ENCODE results near the gene RAB10.

The RAB10 gene

DNA sequence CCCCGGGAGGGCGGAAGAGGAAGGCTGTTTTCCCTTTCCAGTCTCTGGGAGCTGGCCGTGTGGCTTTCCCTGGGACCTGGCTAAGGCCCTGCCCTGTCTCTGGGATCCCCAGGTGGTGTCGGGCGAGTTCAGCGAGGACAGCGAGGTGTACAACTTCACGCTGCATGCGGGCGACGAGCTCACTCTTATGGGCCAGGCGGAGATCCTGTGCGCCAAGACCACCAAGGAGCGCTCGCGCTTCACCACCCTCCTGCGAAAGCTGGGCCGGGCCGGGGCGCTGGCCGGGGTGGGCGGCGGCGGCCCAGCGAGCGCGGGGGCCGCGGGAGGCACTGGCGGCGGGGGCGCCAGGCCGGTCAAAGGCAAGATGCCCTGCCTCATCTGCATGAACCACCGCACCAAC, 150.2 kb downstream of the RAB10 start:
- DNase-seq, result no peak

DNA sequence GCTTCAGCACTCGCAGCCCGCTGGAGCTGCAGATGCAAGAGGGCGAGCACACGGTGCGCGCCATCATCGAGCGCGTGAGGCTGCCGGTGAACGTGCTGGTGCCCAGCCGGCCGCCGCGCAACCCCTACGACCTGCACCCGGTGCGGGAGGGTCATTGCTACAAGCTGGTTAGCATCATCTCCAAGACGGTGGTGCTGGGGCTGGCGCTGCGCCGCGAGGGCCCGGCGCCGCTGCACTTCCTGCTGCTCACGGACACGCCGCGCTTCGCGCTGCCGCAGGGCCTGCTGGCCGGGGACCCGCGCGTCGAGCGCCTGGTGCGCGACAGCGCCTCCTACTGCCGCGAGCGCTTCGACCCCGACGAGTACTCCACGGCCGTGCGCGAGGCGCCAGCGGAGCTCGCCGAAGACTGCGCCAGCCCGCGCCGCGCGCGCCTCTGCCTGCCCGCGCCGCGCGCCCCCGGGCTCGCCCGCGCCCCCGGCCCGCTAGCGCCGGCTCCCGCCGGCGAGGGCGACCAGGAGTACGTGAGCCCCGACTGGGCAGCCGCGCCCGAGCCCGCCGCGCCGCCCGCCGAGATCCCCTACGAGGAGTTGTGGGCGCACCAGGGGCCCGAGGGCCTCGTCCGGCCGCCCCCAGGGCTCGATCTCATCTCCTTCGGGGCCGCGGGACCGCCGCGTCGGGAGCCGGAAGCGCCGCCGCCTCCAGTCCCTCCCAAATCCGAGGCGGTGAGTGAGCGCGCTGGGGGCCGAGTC, 150.8 kb downstream of the RAB10 start:
- peak; percentile 85 for DNase-seq

DNA sequence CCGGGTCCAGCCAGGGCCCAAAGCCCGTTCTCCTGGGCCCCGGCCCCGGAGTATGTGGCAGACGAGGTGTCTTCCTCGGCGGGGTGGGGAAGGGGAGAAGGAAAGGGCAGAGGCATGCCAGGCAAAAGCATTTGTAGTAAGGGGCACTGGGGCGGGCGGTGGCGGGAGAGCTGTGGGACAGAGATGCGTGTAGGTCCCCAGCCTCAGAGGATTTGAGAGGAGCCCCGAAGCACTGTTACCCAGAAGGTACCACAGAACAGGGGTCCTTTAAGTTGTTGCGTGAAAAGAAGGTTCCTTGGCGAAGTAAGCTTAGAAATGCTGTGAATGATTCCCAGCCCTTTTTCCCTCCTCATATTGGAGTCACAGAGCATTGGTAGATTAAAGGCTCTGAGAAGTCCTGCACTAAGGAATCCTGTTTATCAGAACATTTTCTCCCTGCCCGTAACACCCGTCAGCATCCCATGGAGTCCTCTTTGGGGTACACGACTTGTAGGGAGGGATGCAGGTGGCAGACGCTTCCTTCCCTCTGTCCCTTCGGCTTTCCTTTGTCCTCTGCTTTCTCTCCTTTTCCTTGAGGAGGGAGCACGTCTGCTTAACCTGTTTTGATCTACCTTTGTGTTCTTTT, 151.5 kb downstream of the RAB10 start:
- DNase-seq, result no peak

DNA sequence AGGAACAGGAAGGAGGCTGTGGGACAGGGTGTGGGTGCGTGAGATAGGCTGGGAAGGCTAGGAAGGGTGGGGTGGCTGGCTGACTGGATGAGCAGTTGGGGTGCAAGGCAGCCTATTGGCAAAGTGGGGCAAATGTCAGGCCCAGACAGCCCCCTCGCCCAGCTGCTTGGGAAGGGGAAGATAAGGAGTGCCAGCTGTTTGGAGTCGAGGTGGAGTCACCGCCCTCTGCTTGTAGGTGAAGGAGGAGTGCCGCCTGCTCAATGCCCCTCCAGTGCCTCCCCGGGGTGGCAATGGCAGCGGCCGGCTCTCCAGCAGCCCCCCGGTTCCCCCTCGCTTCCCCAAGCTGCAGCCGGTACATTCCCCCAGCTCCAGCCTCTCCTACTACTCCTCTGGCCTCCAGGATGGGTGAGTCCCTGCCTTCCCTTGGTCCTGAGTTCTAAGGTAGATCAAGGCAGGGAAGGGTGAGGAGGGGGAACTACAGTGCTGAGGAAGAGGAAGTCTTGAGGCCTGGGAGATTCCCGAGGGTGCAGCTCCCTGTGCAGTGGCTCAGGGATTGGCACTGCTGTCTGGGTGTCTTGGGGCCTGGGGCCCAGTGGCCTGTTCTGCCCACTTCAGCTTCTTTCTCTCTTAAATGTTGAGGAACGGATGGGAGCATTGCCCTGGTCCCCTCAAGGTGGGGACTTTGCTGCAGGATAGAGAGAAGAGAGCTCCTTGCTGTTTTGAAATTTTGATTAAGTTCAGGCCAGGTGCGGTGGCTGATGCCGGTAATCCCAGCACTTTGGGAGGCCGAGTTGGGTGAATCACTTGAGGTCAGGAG, 152.3 kb downstream of the RAB10 start:
- peak; percentile 35 for DNase-seq
